ENCODE data around the gene NOP53. TPM values are rescaled to one million over a fixed set of nuclear protein-coding genes. Genes with fewer than 3 reads are reported as not detected.

The NOP53 gene
- total and polyA plus RNA-seq, 8 donors, result 110 to 784 (median 507) TPM

GRCh38 chr19:47749326-47749725, 4.0 kb downstream of the NOP53 start:
- 77 to 82% (median 82%) methylated on average over 3 of the region's 3 CpGs for WGBS, 5 donors
- Histone ChIP-seq H3K36me3 (peaks cover 67 to 79% (median 78%) of the 10 kb centered on the region in 4 donors), H3K9me3 (no peaks in the 10 kb centered on the region), H3K27me3 (no peaks in the 10 kb centered on the region), H3K4me1 (peaks cover 22 to 52% (median 42%) of the 10 kb centered on the region in 4 donors), H3K4me3 (no peak overlapping the region), H3K27ac (no peak overlapping the region)
- DNase-seq, result no peak
- TF ChIP-seq, protein P1, sequence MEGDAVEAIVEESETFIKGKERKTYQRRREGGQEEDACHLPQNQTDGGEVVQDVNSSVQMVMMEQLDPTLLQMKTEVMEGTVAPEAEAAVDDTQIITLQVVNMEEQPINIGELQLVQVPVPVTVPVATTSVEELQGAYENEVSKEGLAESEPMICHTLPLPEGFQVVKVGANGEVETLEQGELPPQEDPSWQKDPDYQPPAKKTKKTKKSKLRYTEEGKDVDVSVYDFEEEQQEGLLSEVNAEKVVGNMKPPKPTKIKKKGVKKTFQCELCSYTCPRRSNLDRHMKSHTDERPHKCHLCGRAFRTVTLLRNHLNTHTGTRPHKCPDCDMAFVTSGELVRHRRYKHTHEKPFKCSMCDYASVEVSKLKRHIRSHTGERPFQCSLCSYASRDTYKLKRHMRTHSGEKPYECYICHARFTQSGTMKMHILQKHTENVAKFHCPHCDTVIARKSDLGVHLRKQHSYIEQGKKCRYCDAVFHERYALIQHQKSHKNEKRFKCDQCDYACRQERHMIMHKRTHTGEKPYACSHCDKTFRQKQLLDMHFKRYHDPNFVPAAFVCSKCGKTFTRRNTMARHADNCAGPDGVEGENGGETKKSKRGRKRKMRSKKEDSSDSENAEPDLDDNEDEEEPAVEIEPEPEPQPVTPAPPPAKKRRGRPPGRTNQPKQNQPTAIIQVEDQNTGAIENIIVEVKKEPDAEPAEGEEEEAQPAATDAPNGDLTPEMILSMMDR (IDR thresholded peaks at IDR 0.05), result no peak
- TF ChIP-seq EP300 (IDR thresholded peaks at IDR 0.05) (no peak), POLR2A (IDR thresholded peaks at IDR 0.05) (no peak), POLR2AphosphoS5 (IDR thresholded peaks at IDR 0.05) (no peak)
- intact Hi-C loops (cut with DNase I; ENCODE audit: low total_unique reads), result no loop called here

- H3K27me3 ChIP-seq, result no peaks in the 10 kb centered on the region
- no peaks in the 10 kb centered on the region for H3K9me3 ChIP-seq
- H3K36me3 ChIP-seq, result peaks cover 81 to 93% (median 92%) of the 10 kb centered on the region in 4 donors
- intact Hi-C loops (cut with DNase I; ENCODE audit: low total_unique reads), result no loop called here
- H3K4me1 ChIP-seq, result peaks cover 14 to 42% (median 34%) of the 10 kb centered on the region in 4 donors
- no peak overlapping the region for H3K4me3 ChIP-seq
- no peak for TF ChIP-seq POLR2A (IDR thresholded peaks at IDR 0.05)
- TF ChIP-seq, protein P1 (IDR thresholded peaks at IDR 0.05), result no peak
- no peak for DNase-seq
- H3K27ac ChIP-seq, result no peak overlapping the region
- 83 to 94% (median 92%) methylated on average over 14 to 18 of the region's 18 CpGs for WGBS, 5 donors
These were observed 5.4 kb downstream of the NOP53 start for GRCh38 chr19:47750752-47751151.

DNA sequence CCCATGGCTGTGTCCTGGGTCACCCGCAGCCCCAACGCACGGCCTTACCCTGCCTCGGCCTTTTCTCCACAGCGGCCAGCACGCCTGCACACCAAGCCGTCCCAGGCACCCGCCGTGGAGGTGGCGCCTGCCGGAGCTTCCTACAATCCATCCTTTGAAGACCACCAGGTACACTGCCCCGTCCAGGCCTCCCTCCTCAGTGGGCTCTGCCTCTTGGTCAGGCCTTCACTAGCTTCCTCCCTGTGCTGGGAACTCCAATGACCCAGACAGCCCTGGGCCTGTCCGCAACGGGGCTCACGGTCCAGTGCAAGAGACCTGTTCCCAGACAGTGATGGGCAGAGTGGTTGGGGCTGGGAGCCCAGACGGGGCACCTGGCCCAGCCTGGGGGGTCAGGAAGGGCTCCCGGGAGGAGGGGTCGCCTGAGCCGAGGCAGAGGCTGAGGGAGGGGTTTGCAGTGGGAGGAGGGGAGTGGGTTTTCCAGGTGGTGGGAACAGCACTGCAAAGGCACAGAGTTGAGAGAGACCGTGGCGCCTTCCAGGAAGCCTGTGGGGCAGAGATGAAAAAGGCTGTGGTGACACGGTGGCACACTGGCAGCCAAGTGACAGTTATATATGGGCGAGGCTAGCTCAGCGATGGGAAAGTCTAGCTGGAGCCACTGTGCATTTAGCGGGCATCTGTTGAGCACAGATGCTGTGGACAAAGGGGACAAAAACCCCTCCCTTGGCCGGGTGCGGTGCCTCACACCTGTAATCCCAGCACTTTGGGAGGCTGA, 7.3 kb downstream of the NOP53 start:
- DNase-seq, result no peak
- H3K9me3 ChIP-seq, result no peaks in the 10 kb centered on the region
- no peak for TF ChIP-seq POLR2A (IDR thresholded peaks at IDR 0.05)
- TF ChIP-seq EP300 (IDR thresholded peaks at IDR 0.05), result no peak
- TF ChIP-seq, protein P1 (IDR thresholded peaks at IDR 0.05), result no peak
- no peak for TF ChIP-seq POLR2AphosphoS5 (IDR thresholded peaks at IDR 0.05)
- 88 to 94% (median 89%) methylated on average over 25 to 27 of the region's 27 CpGs for WGBS, 5 donors
- intact Hi-C loops (cut with DNase I; ENCODE audit: low total_unique reads), result no loop called here
- H3K4me1 ChIP-seq, result peaks cover 0 to 25% (median 17%) of the 10 kb centered on the region in 4 donors
- H3K4me3 ChIP-seq, result no peak overlapping the region
- H3K27ac ChIP-seq, result no peak overlapping the region
- peaks cover 94 to 100% (median 100%) of the 10 kb centered on the region in 4 donors for H3K36me3 ChIP-seq
- H3K27me3 ChIP-seq, result no peaks in the 10 kb centered on the region

GRCh38 chr19:47754206-47755064, 9.1 kb downstream of the NOP53 start:
- Histone ChIP-seq H3K36me3 (peaks cover 90 to 100% (median 100%) of the 10 kb centered on the region in 4 donors), H3K27ac (no peak overlapping the region), H3K9me3 (no peaks in the 10 kb centered on the region), H3K27me3 (no peaks in the 10 kb centered on the region), H3K4me1 (peaks cover 0 to 7% (median 3%) of the 10 kb centered on the region in 4 donors), H3K4me3 (no peak overlapping the region)
- intact Hi-C loops (cut with DNase I; ENCODE audit: low total_unique reads), result no loop called here
- WGBS, 5 donors, result 91 to 94% (median 92%) methylated on average over 28 to 37 of the region's 37 CpGs
- no peak for TF ChIP-seq POLR2AphosphoS5 (IDR thresholded peaks at IDR 0.05)
- TF ChIP-seq POLR2A (IDR thresholded peaks at IDR 0.05), result no peak
- no peak for TF ChIP-seq EP300 (IDR thresholded peaks at IDR 0.05)
- TF ChIP-seq, protein P1 (IDR thresholded peaks at IDR 0.05), result no peak
- DNase-seq, result no peak

Data from stomach (tissue), 9 donors.